WTC11 (cell line): ENCODE results near the gene MEX3B. TPM values are rescaled to one million over a fixed set of nuclear protein-coding genes. Genes with fewer than 3 reads are reported as not detected.

Experiments used
- ATAC-seq: fragments of 200-7000 bp; cut with Tn5 transposase; 2 replicates; pipeline ENCODE4 v1.10.0; 2021; ENCODE audit warnings: mild to moderate bottlenecking, moderate library complexity
- CTCF ChIA-PET: fragments of 300-600 bp; sonication (Branson Sonifier 250); formaldehyde crosslinking; loops from one replicate; lab custom pipeline; 2021; ENCODE audit warnings: antibody characterized with exemption; lab: Charles Lee
- POLR2A ChIA-PET: fragments of 350-600 bp; sonication (Branson Sonifier 250); formaldehyde crosslinking; loops from one replicate; lab custom pipeline; 2021; ENCODE audit warnings: antibody characterized with exemption; lab: Charles Lee
- DNase-seq: peaks from one replicate; pipeline ENCODE4 v3.0.0; 2021; ENCODE audit warnings: low spot score
- H3K27ac Mint-ChIP-seq: 2 replicates; pipeline ENCODE4 v1.8.0; 2021; ENCODE audit warnings: mixed read lengths
- H3K27me3 Mint-ChIP-seq: 2 replicates; pipeline ENCODE4 v1.8.0; 2021; ENCODE audit warnings: low read depth, mild to moderate bottlenecking, moderate library complexity, mixed read lengths
- H3K36me3 Mint-ChIP-seq: 2 replicates; pipeline ENCODE4 v1.8.0; 2021; ENCODE audit warnings: mixed read lengths
- H3K4me1 Mint-ChIP-seq: 2 replicates; pipeline ENCODE4 v1.8.0; 2022; ENCODE audit warnings: mixed read lengths
- H3K4me3 Mint-ChIP-seq: 2 replicates; pipeline ENCODE4 v1.8.0; 2021; ENCODE audit warnings: mild to moderate bottlenecking, moderate library complexity, mixed read lengths
- H3K9me3 Mint-ChIP-seq: 2 replicates; pipeline ENCODE4 v1.8.0; 2021; ENCODE audit warnings: mixed read lengths
- ATF3 ChIP-seq: sonication (generic); formaldehyde crosslinking; conservative IDR thresholded peaks from 2 replicates; pipeline ENCODE4 v1.8.1; 2022; ENCODE audit warnings: mild to moderate bottlenecking, missing genetic modification reagents
- ATF6 ChIP-seq: sonication (generic); formaldehyde crosslinking; IDR thresholded peaks from 2 replicates; pipeline ENCODE4 v1.8.1; 2023; ENCODE audit warnings: mild to moderate bottlenecking, missing genetic modification reagents
- ELF4 ChIP-seq: sonication (generic); formaldehyde crosslinking; IDR thresholded peaks from 2 replicates; pipeline ENCODE4 v1.8.1; 2022; ENCODE audit warnings: low read depth, mild to moderate bottlenecking, moderate library complexity, missing genetic modification reagents
- ESRRA ChIP-seq: sonication (generic); formaldehyde crosslinking; IDR thresholded peaks from 2 replicates; pipeline ENCODE4 v1.8.1; 2022; ENCODE audit warnings: mild to moderate bottlenecking, missing genetic modification reagents, borderline replicate concordance
- FOXJ3 ChIP-seq: sonication (generic); formaldehyde crosslinking; IDR thresholded peaks from 2 replicates; pipeline ENCODE4 v1.9.0; 2021; ENCODE audit warnings: missing genetic modification reagents, mild to moderate bottlenecking, borderline replicate concordance
- FOXP4 ChIP-seq: sonication (generic); formaldehyde crosslinking; IDR thresholded peaks from 2 replicates; pipeline ENCODE4 v1.8.0; 2022; ENCODE audit warnings: mild to moderate bottlenecking, missing genetic modification reagents
- JAZF1 ChIP-seq: fragments of 250-450 bp; sonication (Bioruptor Pico); IDR thresholded peaks from 2 replicates; pipeline ENCODE4 v1.9.0; 2021; ENCODE audit warnings: moderate library complexity, mild to moderate bottlenecking, inconsistent platforms
- OVOL2 ChIP-seq: fragments of 250-450 bp; sonication (Bioruptor Pico); IDR thresholded peaks from 2 replicates; pipeline ENCODE4 v1.9.0; 2021; ENCODE audit warnings: mild to moderate bottlenecking, borderline replicate concordance
- PRDM15 ChIP-seq: sonication (generic); formaldehyde crosslinking; IDR thresholded peaks from 2 replicates; pipeline ENCODE4 v1.8.0; 2022; ENCODE audit warnings: missing genetic modification reagents
- TP53 ChIP-seq: sonication (generic); formaldehyde crosslinking; IDR thresholded peaks from 2 replicates; pipeline ENCODE4 v1.8.1; 2023; ENCODE audit warnings: mild to moderate bottlenecking, missing genetic modification reagents
- ZBTB43 ChIP-seq: sonication (generic); formaldehyde crosslinking; IDR thresholded peaks from 2 replicates; pipeline ENCODE4 v1.8.1; 2023; ENCODE audit warnings: mild to moderate bottlenecking, missing genetic modification reagents
- ZNF219 ChIP-seq: sonication (generic); formaldehyde crosslinking; IDR thresholded peaks from 2 replicates; pipeline ENCODE4 v1.8.0; 2023; ENCODE audit warnings: missing genetic modification reagents, mild to moderate bottlenecking, borderline replicate concordance
- ZNF263 ChIP-seq: sonication (generic); formaldehyde crosslinking; IDR thresholded peaks from 2 replicates; pipeline ENCODE4 v1.8.1; 2022; ENCODE audit warnings: low read depth, mild to moderate bottlenecking, moderate library complexity, missing genetic modification reagents
- ZNF317 ChIP-seq: sonication (generic); formaldehyde crosslinking; IDR thresholded peaks from 2 replicates; pipeline ENCODE4 v1.8.1; 2023; ENCODE audit warnings: low read depth, mild to moderate bottlenecking, moderate library complexity, missing genetic modification reagents, borderline replicate concordance
- ZSCAN18 ChIP-seq: fragments of 250-450 bp; sonication (Bioruptor Pico); IDR thresholded peaks from 2 replicates; pipeline ENCODE4 v2.1.2; 2022; ENCODE audit warnings: mild to moderate bottlenecking, moderate library complexity
- total RNA-seq: library from RNA; stranded (reverse); gene quantifications from 3 replicates; pipeline ENCODE4 v1.2.3, GENCODE V29; 2021

MEX3B gene
- total RNA-seq, 1 experiment from 2014 or later, result 8.8 TPM

- TF ChIP-seq ATF6 (CRISPR knock-in tag) (no peak), JAZF1 (CRISPR knock-in tag) (no peak), ESRRA (CRISPR knock-in tag) (no peak), FOXJ3 (no peak), ZSCAN18 (CRISPR knock-in tag) (no peak)
Observed at GRCh38 chr15:82072926-82073537, 27.2 kb upstream of the MEX3B start (continued).

GRCh38 chr15:82066455-82066854 is 20.6 kb upstream of the MEX3B start:
- ATAC-seq, result peak; percentile 15
- no peak overlapping the region for H3K4me3 Mint-ChIP-seq
- no peak for TF ChIP-seq ZNF219 (CRISPR knock-in tag)
- no peak for TF ChIP-seq ATF3 (CRISPR knock-in tag)
- no peak for TF ChIP-seq PRDM15
- no peak for TF ChIP-seq ZBTB43 (CRISPR knock-in tag)
- TF ChIP-seq ELF4, result no peak
- TF ChIP-seq ZNF263, result no peak
- TF ChIP-seq OVOL2, result no peak
- TF ChIP-seq ZNF317 (CRISPR knock-in tag), result no peak
- TF ChIP-seq TP53, result no peak
- TF ChIP-seq FOXP4 (CRISPR knock-in tag), result no peak
- TF ChIP-seq, all 79 proteins: peak for 0
- Mint-ChIP-seq H3K27ac (no peak overlapping the region), H3K9me3 (no peaks in the 10 kb centered on the region), H3K27me3 (peaks cover 51% of the 10 kb centered on the region), H3K4me1 (peaks cover 40% of the 10 kb centered on the region), H3K36me3 (no peaks in the 10 kb centered on the region)
- CTCF ChIA-PET, result interaction anchor here (1.6 kb wide), 1 partner anchor 42 kb away, joined by 5 read pairs; no protein-coding TSS in a partner anchor
- DNase-seq, result no peak
- POLR2A ChIA-PET, result no interaction called here
